ENCODE results near the gene PDHB.

The PDHB gene

GRCh38 chr3:58434990-58435389, 1.4 kb upstream of the PDHB start:
- no peak for DNase-seq

- no peak for DNase-seq
These were observed 879 bp upstream of the PDHB start for GRCh38 chr3:58434511-58434910.

GRCh38 chr3:58434168-58434504, 504 bp upstream of the PDHB start:
- DNase-seq, result no peak

GRCh38 chr3:58432905-58433304, 727 bp downstream of the PDHB start:
- no peak for DNase-seq

GRCh38 chr3:58429657-58430056, 4.0 kb downstream of the PDHB start:
- DNase-seq, result no peak

GRCh38 chr3:58427661-58428361, 5.8 kb downstream of the PDHB start:
- no peak for DNase-seq

- DNase-seq, result no peak
These were observed 7.8 kb downstream of the PDHB start for GRCh38 chr3:58425782-58426181.

- DNase-seq, result no peak
These were observed 9.0 kb downstream of the PDHB start for GRCh38 chr3:58424613-58425012.

- no peak for DNase-seq
These were observed 10.8 kb downstream of the PDHB start for GRCh38 chr3:58422756-58423325.

- DNase-seq, result no peak
These were observed 12.6 kb downstream of the PDHB start for GRCh38 chr3:58421004-58421403.

GRCh38 chr3:58419780-58420507, 13.7 kb downstream of the PDHB start:
- no peak for DNase-seq

- DNase-seq, result no peak
These were observed 15.4 kb downstream of the PDHB start for GRCh38 chr3:58418227-58418626.

- no peak for DNase-seq
These were observed 16.6 kb downstream of the PDHB start for GRCh38 chr3:58417075-58417474.

GRCh38 chr3:58416191-58416590, 17.4 kb downstream of the PDHB start:
- DNase-seq, result no peak

GRCh38 chr3:58414538-58415197, 19.0 kb downstream of the PDHB start:
- DNase-seq, result no peak

- no peak for DNase-seq
These were observed 21.5 kb downstream of the PDHB start for GRCh38 chr3:58411851-58412830.

- DNase-seq, result no peak
These were observed 22.6 kb downstream of the PDHB start for GRCh38 chr3:58411036-58411435.

- no peak for DNase-seq
These were observed 24.0 kb downstream of the PDHB start for GRCh38 chr3:58409663-58410062.

GRCh38 chr3:58408906-58409305, 24.7 kb downstream of the PDHB start:
- no peak for DNase-seq

- no peak for DNase-seq
These were observed 29.2 kb downstream of the PDHB start for GRCh38 chr3:58404396-58404795.

- no peak for DNase-seq
These were observed 30.0 kb downstream of the PDHB start for GRCh38 chr3:58403513-58404109.

GRCh38 chr3:58398669-58399333, 34.8 kb downstream of the PDHB start:
- DNase-seq, result no peak
